Adrenal gland (tissue), 5 donors: ENCODE measurements around the gene CHAC1.

Experiments
- POLR2A ChIP-seq, 2 donors: fragments of 450-650 bp; IDR thresholded peaks; one replicate each; pipeline ENCODE4 v1.6.1; 2017; ENCODE audit warnings: antibody characterized with exemption in 2 of 2, mild to moderate bottlenecking in 2 of 2, moderate library complexity in 1 of 2
- TF ChIP-seq, protein P1 (sequence below), 6 experiments: fragments of 450-650 bp in 4 of 6; fragments of 200-600 bp in 2 of 6; sonication (generic) in 1 of 6; IDR thresholded peaks; 1 replicate in 5 of 6; 2 replicates in 1 of 6; pipeline versions ENCODE4 v1.5.1 to v1.8.0; 2016 to 2021; ENCODE audit warnings: antibody characterized with exemption in 6 of 6, mild to moderate bottlenecking in 2 of 6, moderate library complexity in 1 of 6
- donor health status: DM: no; HTN: no; CAD: no.

- TF ChIP-seq, protein P1, sequence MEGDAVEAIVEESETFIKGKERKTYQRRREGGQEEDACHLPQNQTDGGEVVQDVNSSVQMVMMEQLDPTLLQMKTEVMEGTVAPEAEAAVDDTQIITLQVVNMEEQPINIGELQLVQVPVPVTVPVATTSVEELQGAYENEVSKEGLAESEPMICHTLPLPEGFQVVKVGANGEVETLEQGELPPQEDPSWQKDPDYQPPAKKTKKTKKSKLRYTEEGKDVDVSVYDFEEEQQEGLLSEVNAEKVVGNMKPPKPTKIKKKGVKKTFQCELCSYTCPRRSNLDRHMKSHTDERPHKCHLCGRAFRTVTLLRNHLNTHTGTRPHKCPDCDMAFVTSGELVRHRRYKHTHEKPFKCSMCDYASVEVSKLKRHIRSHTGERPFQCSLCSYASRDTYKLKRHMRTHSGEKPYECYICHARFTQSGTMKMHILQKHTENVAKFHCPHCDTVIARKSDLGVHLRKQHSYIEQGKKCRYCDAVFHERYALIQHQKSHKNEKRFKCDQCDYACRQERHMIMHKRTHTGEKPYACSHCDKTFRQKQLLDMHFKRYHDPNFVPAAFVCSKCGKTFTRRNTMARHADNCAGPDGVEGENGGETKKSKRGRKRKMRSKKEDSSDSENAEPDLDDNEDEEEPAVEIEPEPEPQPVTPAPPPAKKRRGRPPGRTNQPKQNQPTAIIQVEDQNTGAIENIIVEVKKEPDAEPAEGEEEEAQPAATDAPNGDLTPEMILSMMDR (IDR thresholded peaks at IDR 0.05): no peak
- TF ChIP-seq POLR2A (IDR thresholded peaks at IDR 0.05): no peak
Measured at GRCh38 chr15:40934457-40934856, 18.8 kb upstream of the CHAC1 start.
